Breast epithelium (tissue), 3 donors: ENCODE data around the gene ABCC5.

ENCODE experiments used
- POLR2A ChIP-seq: fragments of 450-650 bp; IDR thresholded peaks from one replicate; pipeline ENCODE4 v1.6.1; 2016; ENCODE audit warnings: antibody characterized with exemption, mild to moderate bottlenecking, moderate library complexity
- TF ChIP-seq, protein P1 (sequence below), 3 donors: fragments of 450-650 bp; IDR thresholded peaks; one replicate each; pipeline ENCODE4 v1.5.1; 2016 to 2017; ENCODE audit warnings: antibody characterized with exemption in 3 of 3, mild to moderate bottlenecking in 3 of 3, moderate library complexity in 3 of 3

DNA sequence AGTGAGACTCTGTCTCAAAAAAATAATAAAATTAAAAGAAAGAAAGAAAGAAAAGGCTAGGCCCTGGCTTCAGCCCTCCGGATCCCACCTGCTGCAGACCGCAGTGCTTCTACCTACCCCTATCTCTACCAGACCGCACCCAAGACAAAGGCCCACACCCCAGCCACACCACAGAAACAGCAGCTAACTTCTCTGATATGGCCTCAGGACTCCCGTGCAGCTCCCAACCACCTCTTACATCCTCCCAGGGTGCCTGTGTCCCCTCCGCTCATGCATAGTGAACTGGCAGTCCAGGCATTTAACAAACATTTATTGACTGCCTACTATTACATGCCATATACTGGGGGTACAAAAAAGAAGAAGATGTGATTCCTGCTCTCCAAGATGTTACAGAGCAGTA lies 28.3 kb upstream of the ABCC5 start:
- TF ChIP-seq, protein P1, sequence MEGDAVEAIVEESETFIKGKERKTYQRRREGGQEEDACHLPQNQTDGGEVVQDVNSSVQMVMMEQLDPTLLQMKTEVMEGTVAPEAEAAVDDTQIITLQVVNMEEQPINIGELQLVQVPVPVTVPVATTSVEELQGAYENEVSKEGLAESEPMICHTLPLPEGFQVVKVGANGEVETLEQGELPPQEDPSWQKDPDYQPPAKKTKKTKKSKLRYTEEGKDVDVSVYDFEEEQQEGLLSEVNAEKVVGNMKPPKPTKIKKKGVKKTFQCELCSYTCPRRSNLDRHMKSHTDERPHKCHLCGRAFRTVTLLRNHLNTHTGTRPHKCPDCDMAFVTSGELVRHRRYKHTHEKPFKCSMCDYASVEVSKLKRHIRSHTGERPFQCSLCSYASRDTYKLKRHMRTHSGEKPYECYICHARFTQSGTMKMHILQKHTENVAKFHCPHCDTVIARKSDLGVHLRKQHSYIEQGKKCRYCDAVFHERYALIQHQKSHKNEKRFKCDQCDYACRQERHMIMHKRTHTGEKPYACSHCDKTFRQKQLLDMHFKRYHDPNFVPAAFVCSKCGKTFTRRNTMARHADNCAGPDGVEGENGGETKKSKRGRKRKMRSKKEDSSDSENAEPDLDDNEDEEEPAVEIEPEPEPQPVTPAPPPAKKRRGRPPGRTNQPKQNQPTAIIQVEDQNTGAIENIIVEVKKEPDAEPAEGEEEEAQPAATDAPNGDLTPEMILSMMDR (IDR thresholded peaks at IDR 0.05): no peak
- no peak for TF ChIP-seq POLR2A
